Eye (tissue), 1 donor: ENCODE data around the gene PLAAT3.
"Not testable (repeated sequence)": the region's sequence is repeated elsewhere in the genome, so short reads cannot be mapped to it uniquely, and the experiment has no call there.

Source experiments
- DNase-seq: peaks from one replicate; pipeline ENCODE4 v3.0.0-alpha.2; 2015

The PLAAT3 gene

DNA sequence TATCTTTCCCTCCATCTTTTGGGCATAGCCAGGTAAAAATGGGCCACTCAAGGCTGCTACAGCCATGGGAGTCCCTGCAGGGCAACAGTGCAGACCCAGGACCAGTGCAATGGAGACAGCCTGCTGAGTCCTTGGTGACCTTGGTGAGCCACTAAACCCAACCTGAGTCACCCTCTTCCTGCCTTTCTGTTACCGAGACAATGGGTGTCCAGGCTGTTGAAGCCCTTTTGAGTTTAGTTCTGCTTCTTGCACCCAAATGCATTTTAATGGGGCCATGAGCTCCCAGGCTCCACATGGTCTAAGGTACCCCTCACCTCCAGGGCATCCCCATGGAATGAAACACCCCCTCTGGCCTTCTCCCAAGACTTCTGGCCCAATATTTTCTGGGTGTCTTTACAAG, 78.5 kb downstream of the PLAAT3 start:
- no peak for DNase-seq

- no peak for DNase-seq
Observed at GRCh38 chr11:63534895-63535461, 79.3 kb downstream of the PLAAT3 start.

DNA sequence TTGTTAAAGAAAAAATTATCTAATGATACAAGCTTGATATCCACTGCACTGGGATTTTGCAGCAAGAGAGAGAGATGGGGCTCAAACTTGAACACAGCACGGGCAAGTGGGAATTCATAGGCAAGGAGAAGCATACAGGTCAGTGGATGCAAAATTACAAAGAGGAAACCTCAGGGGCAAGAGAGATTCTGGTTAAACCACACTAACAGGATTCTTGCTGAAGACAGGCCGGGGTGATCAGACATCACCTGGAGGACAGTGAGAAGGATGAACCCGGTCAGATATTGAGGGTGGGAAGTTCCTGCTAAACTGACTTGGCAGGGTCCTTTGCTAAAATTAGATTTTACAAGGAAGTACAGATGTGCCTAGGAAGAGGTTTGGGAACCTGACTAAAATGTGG, 80.2 kb downstream of the PLAAT3 start:
- DNase-seq = no peak

- DNase-seq = peak; percentile 30
Observed at GRCh38 chr11:63532799-63533475, 81.3 kb downstream of the PLAAT3 start.

DNA sequence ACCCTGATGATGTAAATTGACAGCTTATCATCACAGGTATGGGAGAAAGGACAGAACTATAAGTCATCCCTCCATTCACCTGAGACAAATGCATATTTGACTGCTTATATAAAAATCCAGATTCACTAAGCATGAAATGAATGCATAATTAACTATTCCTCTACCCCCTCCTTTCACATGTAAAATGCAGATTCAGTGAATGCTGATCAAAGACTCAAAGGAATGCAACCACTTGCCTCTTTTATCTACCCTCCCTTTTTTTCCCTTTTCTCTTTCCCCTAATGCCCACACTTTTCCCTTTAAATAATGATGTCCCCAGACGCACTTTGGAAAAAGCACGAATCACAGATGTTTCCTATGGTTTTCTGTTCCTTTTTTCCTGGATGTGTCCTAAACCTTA, 82.1 kb downstream of the PLAAT3 start:
- no peak for DNase-seq

DNA sequence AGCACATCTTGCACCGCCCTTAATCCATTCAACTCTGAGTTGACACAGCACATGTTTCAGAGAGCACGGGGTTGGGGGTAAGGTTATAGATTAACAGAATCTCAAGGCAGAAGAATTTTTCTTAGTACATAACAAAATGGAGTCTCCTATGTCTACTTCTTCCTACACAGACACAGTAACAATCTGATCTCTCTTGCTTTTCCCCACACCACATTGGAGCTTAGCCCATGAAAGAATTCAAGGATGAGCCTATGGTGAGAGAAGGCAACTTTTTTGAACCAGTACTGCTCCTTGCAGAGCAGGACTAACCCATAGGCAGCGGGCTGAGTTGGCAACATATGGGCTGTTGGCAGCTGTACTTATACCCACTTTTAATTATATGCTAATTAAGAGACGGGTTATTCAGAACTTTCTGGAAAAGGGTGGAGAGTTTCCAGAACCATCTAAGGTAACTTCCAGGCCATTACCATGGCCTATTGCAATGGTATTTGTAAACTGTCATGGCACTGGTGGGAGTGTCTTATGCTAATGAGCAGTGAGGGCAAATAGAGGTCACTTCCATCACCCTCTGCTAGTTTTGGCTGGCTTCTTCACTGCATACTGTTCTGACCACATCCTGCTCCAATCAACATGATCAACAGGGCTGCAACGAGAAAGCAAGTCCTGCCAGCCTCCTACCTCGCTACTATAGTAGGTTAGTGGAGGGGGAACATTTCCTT, 83.0 kb downstream of the PLAAT3 start:
- DNase-seq = peak; percentile 46

DNA sequence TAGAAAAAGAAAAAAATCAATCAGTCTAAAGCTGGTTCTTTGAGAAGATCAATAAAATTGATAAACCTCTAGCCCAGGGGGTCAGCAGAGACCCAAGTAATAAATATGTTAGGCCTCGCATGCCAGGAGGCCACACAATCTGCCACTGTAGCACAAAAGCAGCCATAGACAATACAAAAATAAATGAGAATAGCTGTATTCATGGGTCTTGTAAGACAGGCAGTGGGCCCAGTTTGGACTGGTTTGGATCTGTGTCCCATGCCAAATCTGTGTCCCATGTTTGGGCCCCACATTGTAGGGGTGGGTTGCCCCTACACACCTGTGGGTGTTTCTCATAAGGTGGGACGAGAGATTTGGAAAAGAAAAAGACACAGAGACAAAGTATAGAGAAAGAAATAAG, 84.2 kb downstream of the PLAAT3 start:
- no peak for DNase-seq

GRCh38 chr11:63529373-63529772, 84.9 kb downstream of the PLAAT3 start:
- DNase-seq = not testable (repeated sequence)

DNA sequence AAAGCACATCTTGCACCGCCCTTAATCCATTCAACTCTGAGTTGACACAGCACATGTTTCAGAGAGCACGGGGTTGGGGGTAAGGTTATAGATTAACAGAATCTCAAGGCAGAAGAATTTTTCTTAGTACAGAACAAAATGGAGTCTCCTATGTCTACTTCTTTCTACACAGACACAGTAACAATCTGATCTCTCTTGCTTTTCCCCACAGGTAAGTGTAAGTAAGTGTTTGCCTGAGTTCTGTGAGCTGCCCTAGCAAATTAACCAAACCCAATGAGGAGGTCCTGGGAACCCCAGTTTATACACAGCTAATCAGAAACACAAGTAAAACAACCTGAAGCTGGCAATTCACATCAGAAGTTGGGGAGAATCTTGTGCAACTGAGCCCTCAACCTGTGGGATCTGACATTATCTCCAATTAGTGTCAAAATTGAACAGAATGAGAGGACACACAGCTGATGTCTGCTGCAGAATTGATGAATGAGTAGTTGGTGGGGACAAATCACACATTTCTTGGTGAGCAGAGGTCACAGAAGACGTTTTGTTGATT, 85.4 kb downstream of the PLAAT3 start:
- DNase-seq = peak; percentile 33

DNA sequence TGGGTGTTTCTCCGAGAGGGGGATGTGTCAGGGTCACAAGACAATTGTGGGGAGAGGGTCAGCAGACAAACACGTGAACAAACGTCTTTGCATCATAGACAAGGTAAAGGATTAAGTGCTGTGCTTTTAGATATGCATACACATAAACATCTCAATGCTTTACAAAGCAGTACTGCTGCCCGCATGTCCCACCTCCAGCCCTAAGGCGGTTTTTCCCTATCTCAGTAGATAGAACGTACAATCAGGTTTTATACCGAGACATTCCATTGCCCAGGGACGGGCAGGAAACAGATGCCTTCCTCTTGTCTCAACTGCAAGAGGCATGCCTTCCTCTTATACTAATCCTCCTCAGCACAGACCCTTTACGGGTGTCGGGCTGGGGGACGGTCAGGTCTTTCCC, 86.1 kb downstream of the PLAAT3 start:
- DNase-seq = not testable (repeated sequence)

DNA sequence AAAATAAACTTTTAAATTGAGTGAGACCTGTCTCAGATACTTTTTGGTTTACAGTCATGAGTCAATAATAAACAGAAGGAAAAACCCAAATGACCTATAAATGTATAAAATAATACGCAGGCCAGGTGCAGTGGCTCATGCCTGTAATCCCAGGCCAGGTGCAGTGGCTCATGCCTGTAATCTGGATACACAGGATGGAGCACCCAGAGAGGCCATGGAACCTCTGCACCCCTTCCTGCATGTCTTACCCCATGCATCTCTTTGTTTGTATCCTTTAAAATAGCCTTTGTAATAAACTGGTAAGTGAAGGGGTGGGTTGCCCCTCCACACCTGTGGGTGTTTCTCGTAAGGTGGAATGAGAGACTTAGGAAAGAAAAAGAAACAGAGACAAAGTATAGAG, 86.6 kb downstream of the PLAAT3 start:
- DNase-seq = no peak
